H9 (cell line): Measurements from ENCODE around the gene LYRM7. TPM values are rescaled to one million over a fixed set of nuclear protein-coding genes. Genes with fewer than 3 reads are reported as not detected.
"Not testable (repeated sequence)": the region's sequence is repeated elsewhere in the genome, so short reads cannot be mapped to it uniquely, and the experiment has no call there.

Experiments used
- DNase-seq: peaks from one replicate; pipeline ENCODE4 v3.0.0-alpha.2; 2017
- H2AFZ ChIP-seq: one replicate; pipeline ENCODE4 v1.6.1; 2013; ENCODE audit warnings: mild to moderate bottlenecking, low read length, control low read depth, moderate library complexity
- H2AK5ac ChIP-seq: 2 replicates; pipeline ENCODE4 v1.6.1; 2013; ENCODE audit warnings: low read length, control low read depth, mixed read lengths; ENCODE audit not compliant: insufficient read length
- H2BK120ac ChIP-seq: one replicate; pipeline ENCODE4 v1.6.1; 2013; ENCODE audit warnings: low read depth, mild to moderate bottlenecking, low read length, control low read depth, inconsistent platforms; ENCODE audit not compliant: poor library complexity, severe bottlenecking
- H2BK12ac ChIP-seq: 2 replicates; pipeline ENCODE4 v1.6.1; 2013; ENCODE audit warnings: low read length, control low read depth, mixed read lengths, low read depth; ENCODE audit not compliant: insufficient read length
- H2BK15ac ChIP-seq: 2 replicates; pipeline ENCODE4 v1.6.1; 2013; ENCODE audit warnings: low read depth, low read length, control low read depth
- H2BK20ac ChIP-seq: one replicate; pipeline ENCODE4 v1.6.1; 2013; ENCODE audit warnings: low read depth, mild to moderate bottlenecking, low read length, control low read depth, inconsistent platforms; ENCODE audit not compliant: poor library complexity, severe bottlenecking
- H2BK5ac ChIP-seq: 2 replicates; pipeline ENCODE4 v1.6.1; 2013; ENCODE audit warnings: low read length, control low read depth, mixed read lengths; ENCODE audit not compliant: insufficient read length
- H3K14ac ChIP-seq: 2 replicates; pipeline ENCODE4 v1.6.1; 2013; ENCODE audit warnings: low read length, control low read depth; ENCODE audit not compliant: insufficient read depth
- H3K18ac ChIP-seq: 2 replicates; pipeline ENCODE4 v1.6.1; 2013; ENCODE audit warnings: low read depth, mild to moderate bottlenecking, mixed read lengths, low read length, control low read depth; ENCODE audit not compliant: insufficient read length
- H3K23ac ChIP-seq: 2 replicates; pipeline ENCODE4 v1.6.1; 2013; ENCODE audit warnings: low read length, control low read depth, mixed read lengths, low read depth; ENCODE audit not compliant: insufficient read length
- H3K23me2 ChIP-seq: 2 replicates; pipeline ENCODE4 v1.6.1; 2013; ENCODE audit warnings: low read depth, mild to moderate bottlenecking, mixed read lengths, low read length, control low read depth; ENCODE audit not compliant: insufficient read length, poor library complexity, severe bottlenecking
- H3K27ac ChIP-seq: 2 replicates; pipeline ENCODE4 v1.5.1; 2013; ENCODE audit warnings: low read length, control low read depth, mixed read lengths, low read depth; ENCODE audit not compliant: insufficient read length
- H3K27me3 ChIP-seq: 2 replicates; pipeline ENCODE4 v1.6.1; 2013; ENCODE audit warnings: low read length, control low read depth, inconsistent platforms; ENCODE audit not compliant: insufficient read depth
- H3K4ac ChIP-seq: 2 replicates; pipeline ENCODE4 v1.6.1; 2013; ENCODE audit warnings: low read depth, mild to moderate bottlenecking, control low read depth, inconsistent platforms, low read length, moderate library complexity
- H3K4me1 ChIP-seq: 2 replicates; pipeline ENCODE4 v1.6.1; 2013; ENCODE audit warnings: low read length, control low read depth, inconsistent platforms; ENCODE audit not compliant: insufficient read depth
- H3K4me2 ChIP-seq: 2 replicates; pipeline ENCODE4 v1.6.1; 2013; ENCODE audit warnings: low read length, control low read depth, mixed read lengths; ENCODE audit not compliant: insufficient read length, insufficient read depth
- H3K56ac ChIP-seq: 2 replicates; pipeline ENCODE4 v1.6.1; 2013; ENCODE audit warnings: low read depth, mild to moderate bottlenecking, mixed read lengths, low read length, control low read depth; ENCODE audit not compliant: insufficient read length
- H3K79me1 ChIP-seq: 2 replicates; pipeline ENCODE4 v1.6.1; 2013; ENCODE audit warnings: low read depth, mild to moderate bottlenecking, moderate library complexity, low read length, control low read depth, inconsistent platforms; ENCODE audit not compliant: insufficient read depth, poor library complexity, severe bottlenecking
- H3K79me2 ChIP-seq: 2 replicates; pipeline ENCODE4 v1.6.1; 2013; ENCODE audit warnings: low read length, control low read depth, inconsistent platforms; ENCODE audit not compliant: insufficient read depth
- H3K9ac ChIP-seq: 2 replicates; pipeline ENCODE4 v1.6.1; 2013; ENCODE audit warnings: low read length, control low read depth, mixed read lengths; ENCODE audit not compliant: insufficient read length; ENCODE audit errors: extremely low read depth
- H3K9me3 ChIP-seq: one replicate; pipeline ENCODE4 v1.6.1; 2013; ENCODE audit warnings: low read depth, low read length, inconsistent platforms; ENCODE audit not compliant: control insufficient read depth
- H3T11ph ChIP-seq: one replicate; pipeline ENCODE4 v1.6.1; 2013; ENCODE audit warnings: mild to moderate bottlenecking, low read length, control low read depth, inconsistent platforms
- H4K20me1 ChIP-seq: one replicate; pipeline ENCODE4 v1.6.1; 2013; ENCODE audit not compliant: control insufficient read depth, insufficient read length, insufficient read depth
- H4K5ac ChIP-seq: 2 replicates; pipeline ENCODE4 v1.6.1; 2013; ENCODE audit warnings: low read depth, mild to moderate bottlenecking, mixed read lengths, low read length, control low read depth; ENCODE audit not compliant: insufficient read length
- H4K8ac ChIP-seq: replicated peaks from 2 replicates; pipeline ENCODE4 v1.6.1; 2013; ENCODE audit warnings: low read length, control low read depth, mixed read lengths, low read depth; ENCODE audit not compliant: insufficient read length
- H4K91ac ChIP-seq: 2 replicates; pipeline ENCODE4 v1.6.1; 2013; ENCODE audit warnings: low read depth, mild to moderate bottlenecking, moderate library complexity, mixed read lengths, low read length, control low read depth; ENCODE audit not compliant: insufficient read length
- H3K27ac Mint-ChIP-seq, 3 experiments: 2 replicates in 2 of 3; 3 replicates in 1 of 3; pipeline ENCODE4 v1.8.0; 2020 to 2021; ENCODE audit warnings: mixed read lengths in 3 of 3, mild to moderate bottlenecking in 1 of 3, moderate library complexity in 1 of 3
- H3K27me3 Mint-ChIP-seq: 2 replicates; pipeline ENCODE4 v1.8.0; 2021; ENCODE audit warnings: low read depth, mild to moderate bottlenecking, moderate library complexity, mixed read lengths
- H3K36me3 Mint-ChIP-seq, 3 experiments: 2 replicates in 2 of 3; 3 replicates in 1 of 3; pipeline ENCODE4 v1.8.0; 2020 to 2021; ENCODE audit warnings: low read depth in 3 of 3, mixed read lengths in 3 of 3; ENCODE audit not compliant: insufficient read depth in 1 of 3
- H3K4me1 Mint-ChIP-seq, 2 experiments: 2 replicates each; pipeline ENCODE4 v1.8.0; 2020; ENCODE audit warnings: mixed read lengths in 2 of 2
- H3K4me3 Mint-ChIP-seq, 2 experiments: 2 replicates in 1 of 2; 3 replicates in 1 of 2; pipeline ENCODE4 v1.8.0; 2020 to 2021; ENCODE audit warnings: mild to moderate bottlenecking in 2 of 2, mixed read lengths in 2 of 2, moderate library complexity in 1 of 2
- H3K9me3 Mint-ChIP-seq, 2 experiments: 2 replicates in 1 of 2; 3 replicates in 1 of 2; pipeline ENCODE4 v1.8.0; 2020; ENCODE audit warnings: mild to moderate bottlenecking in 2 of 2, mixed read lengths in 2 of 2, moderate library complexity in 1 of 2
- CTCF ChIP-seq: fragments of 200-600 bp; sonication (generic); conservative IDR thresholded peaks from 3 replicates; pipeline ENCODE4 v1.8.0; 2021; ENCODE audit warnings: antibody characterized with exemption, mild to moderate bottlenecking
- WGBS: extraction: QIAGEN DNeasy Blood & Tissue Kit; methylation state at CpG from one replicate; pipeline ENCODE4 v1.1.7; 2013; ENCODE audit warnings: missing lambda C conversion rate, low lambda C conversion rate, mixed read lengths; ENCODE audit not compliant: insufficient read length; ENCODE audit errors: extremely low coverage; 5-methylcytosine and 5-hydroxymethylcytosine counted together
- total RNA-seq: library from RNA; stranded (reverse); gene quantifications from 2 replicates; pipeline ENCODE4 v1.2.1, GENCODE V29; 2021

LYRM7 gene
- total RNA-seq, 1 experiment from 2014 or later: 7.0 TPM

- Histone ChIP-seq H3K4ac (no peak overlapping the region), H3K18ac (no peak overlapping the region), H3K9ac (no peak overlapping the region), H3K4me1 (no peaks in the 10 kb centered on the region), H2BK12ac (no peak overlapping the region), H2AK5ac (no peak overlapping the region), H2BK5ac (no peak overlapping the region), H4K5ac (no peak overlapping the region), H3K27me3 (no peaks in the 10 kb centered on the region), H3K9me3 (no peaks in the 10 kb centered on the region), H2BK120ac (no peak overlapping the region), H3K56ac (no peak overlapping the region), H2AFZ (no peak overlapping the region), H3K23ac (no peak overlapping the region), H3K23me2 (no peaks in the 10 kb centered on the region), H3K79me1 (no peaks in the 10 kb centered on the region), H2BK20ac (no peak overlapping the region), H3T11ph (no peak overlapping the region), H2BK15ac (no peak overlapping the region), H4K91ac (no peak overlapping the region), H4K20me1 (no peaks in the 10 kb centered on the region), H3K4me2 (no peak overlapping the region), H4K8ac (no peak overlapping the region), H3K79me2 (no peaks in the 10 kb centered on the region), H3K27ac (no peak overlapping the region), H3K14ac (no peak overlapping the region)
- peaks cover 0 to 9% (median 3%) of the 10 kb centered on the region in 3 experiments; a peak in 4 of 7 replicates for H3K36me3 Mint-ChIP-seq
- DNase-seq: no peak
- no peak for TF ChIP-seq CTCF
- H3K27ac Mint-ChIP-seq: no peak overlapping the region
- H3K9me3 Mint-ChIP-seq: peaks cover 21 to 22% of the 10 kb centered on the region in 2 experiments
- H3K27me3 Mint-ChIP-seq: no peaks in the 10 kb centered on the region
- no peaks in the 10 kb centered on the region; a peak in 1 of 4 replicates for H3K4me1 Mint-ChIP-seq
- no CpG with 5 or more reads among the region's 4 CpGs for WGBS
- H3K4me3 Mint-ChIP-seq: no peak overlapping the region
These were observed 41.4 kb upstream of the LYRM7 start for GRCh38 chr5:131129306-131129705.

- not testable (repeated sequence) for H3K27me3 ChIP-seq, H3K4me1 Mint-ChIP-seq, H3K27ac ChIP-seq, H4K20me1 ChIP-seq, H3K4me3 Mint-ChIP-seq, H3K4ac ChIP-seq, H2AFZ ChIP-seq, H3T11ph ChIP-seq, H3K23me2 ChIP-seq, H3K4me2 ChIP-seq, H3K56ac ChIP-seq, H2BK15ac ChIP-seq, H4K5ac ChIP-seq, H3K9me3 Mint-ChIP-seq, DNase-seq, H3K27me3 Mint-ChIP-seq, H3K36me3 Mint-ChIP-seq, H3K9ac ChIP-seq, H3K27ac Mint-ChIP-seq, H2BK12ac ChIP-seq, H2BK5ac ChIP-seq, H4K8ac ChIP-seq, H3K23ac ChIP-seq, H2AK5ac ChIP-seq, H3K4me1 ChIP-seq, H3K79me2 ChIP-seq, H2BK20ac ChIP-seq, H3K18ac ChIP-seq, H3K9me3 ChIP-seq, H4K91ac ChIP-seq, H2BK120ac ChIP-seq, H3K79me1 ChIP-seq, H3K14ac ChIP-seq
- WGBS: no CpG with 5 or more reads among the region's 2 CpGs
These were observed 37.7 kb upstream of the LYRM7 start for GRCh38 chr5:131133091-131133490.
